KMS-11 (cell line): ENCODE measurements around the gene CRHR2.

Source experiments
- H2AFZ ChIP-seq: fragments of 200-600 bp; sonication (generic); 2 replicates; pipeline ENCODE4 v1.6.1; 2016; ENCODE audit warnings: antibody characterized with exemption, mixed run types, low read depth
- H3K27ac ChIP-seq: fragments of 200-600 bp; sonication (generic); 2 replicates; pipeline ENCODE4 v1.6.1; 2016; ENCODE audit warnings: mild to moderate bottlenecking, mixed run types
- H3K27me3 ChIP-seq: fragments of 200-600 bp; sonication (generic); 2 replicates; pipeline ENCODE4 v1.6.1; 2017; ENCODE audit warnings: mild to moderate bottlenecking, low read depth, mixed run types, moderate library complexity; ENCODE audit not compliant: insufficient read depth
- H3K36me3 ChIP-seq: fragments of 200-600 bp; sonication (generic); 2 replicates; pipeline ENCODE4 v1.6.1; 2017; ENCODE audit warnings: mild to moderate bottlenecking, mixed run types; ENCODE audit not compliant: insufficient read depth
- H3K4me1 ChIP-seq: fragments of 200-600 bp; sonication (generic); 2 replicates; pipeline ENCODE4 v1.6.1; 2016; ENCODE audit warnings: mild to moderate bottlenecking, low read depth, mixed run types; ENCODE audit not compliant: poor library complexity, severe bottlenecking
- H3K4me2 ChIP-seq: fragments of 200-600 bp; sonication (generic); 2 replicates; pipeline ENCODE4 v1.7.0; 2016; ENCODE audit warnings: mild to moderate bottlenecking, mixed run types
- H3K4me3 ChIP-seq: fragments of 200-600 bp; sonication (generic); IDR thresholded peaks from 2 replicates; pipeline ENCODE4 v1.6.1; 2017; ENCODE audit warnings: low read depth, low read length, mixed read lengths; ENCODE audit not compliant: insufficient read depth
- H3K79me2 ChIP-seq: fragments of 200-600 bp; sonication (generic); 2 replicates; pipeline ENCODE4 v1.6.1; 2016; ENCODE audit warnings: low read depth, mixed run types; ENCODE audit not compliant: insufficient read depth
- H3K9ac ChIP-seq: fragments of 200-600 bp; sonication (generic); 2 replicates; pipeline ENCODE4 v1.6.1; 2016; ENCODE audit warnings: mild to moderate bottlenecking, mixed run types
- H4K20me1 ChIP-seq: fragments of 200-600 bp; sonication (generic); 2 replicates; pipeline ENCODE4 v1.6.1; 2016; ENCODE audit warnings: mild to moderate bottlenecking, mixed run types; ENCODE audit not compliant: insufficient read depth
- CTCF ChIP-seq: fragments of 200-600 bp; sonication (generic); conservative IDR thresholded peaks from 2 replicates; pipeline ENCODE4 v1.6.1; 2017; ENCODE audit warnings: low read depth, mild to moderate bottlenecking, antibody characterized with exemption, low read length, moderate library complexity, mixed read lengths

The CRHR2 gene

GRCh38 chr7:30681331-30681797 is 892 bp downstream of the CRHR2 start:
- Histone ChIP-seq H3K27ac (no peak overlapping the region), H3K4me1 (no peaks in the 10 kb centered on the region), H4K20me1 (no peaks in the 10 kb centered on the region), H3K9ac (no peak overlapping the region), H3K79me2 (no peaks in the 10 kb centered on the region), H3K4me3 (no peak overlapping the region), H3K27me3 (peaks cover 26% of the 10 kb centered on the region; the same call in 1 of the 2 replicates), H3K36me3 (no peaks in the 10 kb centered on the region), H2AFZ (no peak overlapping the region), H3K4me2 (no peak overlapping the region)
- TF ChIP-seq CTCF = no peak

DNA sequence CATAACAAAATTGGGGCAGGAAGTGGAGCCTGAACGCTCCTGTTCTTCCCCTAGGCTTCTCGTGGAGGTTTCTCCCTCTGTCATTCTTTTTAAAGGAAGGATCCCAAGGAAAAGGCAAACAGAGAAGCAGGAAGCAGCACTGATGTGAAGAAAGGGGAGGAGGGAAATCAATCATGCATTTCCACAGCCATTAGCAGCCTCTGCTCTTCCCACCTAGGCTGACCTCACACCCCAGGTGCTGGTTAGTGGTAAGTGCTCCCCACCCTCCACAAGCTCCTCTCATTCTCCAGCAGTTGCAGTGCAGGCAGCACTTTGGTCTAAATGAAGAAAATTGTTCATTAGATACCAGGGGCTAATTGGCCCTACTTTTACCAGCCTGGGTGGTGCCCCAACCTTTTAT is 2.6 kb downstream of the CRHR2 start:
- H3K4me2 ChIP-seq = no peak overlapping the region
- H2AFZ ChIP-seq = no peak overlapping the region
- no peak for TF ChIP-seq CTCF
- H3K36me3 ChIP-seq = no peaks in the 10 kb centered on the region
- H3K79me2 ChIP-seq = no peaks in the 10 kb centered on the region
- no peak overlapping the region for H3K27ac ChIP-seq
- peaks cover 35% of the 10 kb centered on the region for H3K27me3 ChIP-seq
- no peaks in the 10 kb centered on the region for H4K20me1 ChIP-seq
- H3K4me3 ChIP-seq = no peak overlapping the region
- H3K9ac ChIP-seq = no peak overlapping the region
- H3K4me1 ChIP-seq = no peaks in the 10 kb centered on the region

DNA sequence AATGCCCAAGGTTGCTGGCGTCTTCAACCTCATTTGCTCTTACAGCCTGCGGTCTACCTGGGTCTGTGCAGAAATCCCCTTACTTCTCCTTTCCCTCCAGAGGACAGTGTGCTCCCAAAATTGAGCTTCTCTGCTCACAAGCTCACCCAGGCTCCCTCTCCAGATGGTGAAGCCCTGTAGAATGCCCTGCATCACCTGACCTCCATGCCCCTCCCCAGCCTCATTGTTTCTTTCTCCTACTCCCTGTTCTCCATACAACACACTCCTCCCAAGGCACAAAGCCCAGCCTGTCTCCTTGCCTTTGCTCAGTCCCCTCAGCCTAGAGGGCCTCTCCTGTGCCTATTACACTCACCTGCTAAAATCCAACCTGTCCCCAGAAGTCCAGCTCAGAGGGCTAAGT is 3.5 kb downstream of the CRHR2 start:
- H2AFZ ChIP-seq = no peak overlapping the region
- no peaks in the 10 kb centered on the region for H3K4me1 ChIP-seq
- no peak overlapping the region for H3K4me3 ChIP-seq
- H4K20me1 ChIP-seq = no peaks in the 10 kb centered on the region
- H3K36me3 ChIP-seq = no peaks in the 10 kb centered on the region
- H3K9ac ChIP-seq = no peak overlapping the region
- H3K27me3 ChIP-seq = peaks cover 35% of the 10 kb centered on the region
- TF ChIP-seq CTCF = no peak
- no peaks in the 10 kb centered on the region for H3K79me2 ChIP-seq
- no peak overlapping the region for H3K4me2 ChIP-seq
- no peak overlapping the region for H3K27ac ChIP-seq

- H3K9ac ChIP-seq = no peak overlapping the region
- no peaks in the 10 kb centered on the region for H3K79me2 ChIP-seq
- no peaks in the 10 kb centered on the region for H4K20me1 ChIP-seq
- no peak overlapping the region for H3K4me3 ChIP-seq
- H3K36me3 ChIP-seq = no peaks in the 10 kb centered on the region
- H2AFZ ChIP-seq = no peak overlapping the region
- H3K4me1 ChIP-seq = no peaks in the 10 kb centered on the region
- no peak overlapping the region for H3K27ac ChIP-seq
- peaks cover 35% of the 10 kb centered on the region for H3K27me3 ChIP-seq
- H3K4me2 ChIP-seq = no peak overlapping the region
- TF ChIP-seq CTCF = no peak
These were observed 7.4 kb downstream of the CRHR2 start for GRCh38 chr7:30674876-30675275.
